H1 (cell line): ENCODE measurements around the gene MUC4. TPM values are rescaled to one million over a fixed set of nuclear protein-coding genes. Genes with fewer than 3 reads are reported as not detected.
A peak's percentile ranks its signal among the peaks of the same experiment; 100 is the strongest.

Experiments
- BACH1 ChIP-seq: IDR thresholded peaks from 2 replicates; pipeline ENCODE4 v1.6.1; 2012; ENCODE audit warnings: low read length, improper control_type of control experiment
- BCL11A ChIP-seq, 2 experiments: IDR thresholded peaks; one replicate each; pipeline ENCODE4 v1.6.1; 2011; ENCODE audit warnings: low read depth in 2 of 2, low read length in 2 of 2, mild to moderate bottlenecking in 2 of 2
- BRCA1 ChIP-seq: IDR thresholded peaks from 2 replicates; pipeline ENCODE4 v1.6.1; 2012; ENCODE audit warnings: low read depth, low read length, improper control_type of control experiment
- CEBPB ChIP-seq: IDR thresholded peaks from 2 replicates; pipeline ENCODE4 v1.6.1; 2012; ENCODE audit warnings: low read depth, low read length
- CHD2 ChIP-seq: IDR thresholded peaks from 2 replicates; pipeline ENCODE4 v1.6.1; 2012; ENCODE audit warnings: low read length, improper control_type of control experiment
- EGR1 ChIP-seq: IDR thresholded peaks from 2 replicates; pipeline ENCODE4 v1.6.1; 2011; ENCODE audit warnings: low read depth, low read length, borderline replicate concordance
- EP300 ChIP-seq, 2 experiments: IDR thresholded peaks; 1 replicate in 1 of 2; 2 replicates in 1 of 2; pipeline ENCODE4 v1.6.1; 2011 to 2012; ENCODE audit warnings: low read depth in 2 of 2, low read length in 2 of 2, mild to moderate bottlenecking in 2 of 2, borderline replicate concordance in 1 of 2, inconsistent platforms in 1 of 2, moderate library complexity in 1 of 2
- EZH2 ChIP-seq: fragments of 200-600 bp; sonication (generic); IDR thresholded peaks from 2 replicates; pipeline ENCODE4 v1.7.1; 2012; ENCODE audit warnings: low read depth, mild to moderate bottlenecking, moderate library complexity, low read length, inconsistent platforms; ENCODE audit not compliant: severe bottlenecking
- HDAC2 ChIP-seq, 2 experiments: fragments of 300-600 bp in 1 of 2; sonication (generic) in 1 of 2; IDR thresholded peaks; 2 replicates each; pipeline ENCODE4 v1.6.1; 2011 to 2012; ENCODE audit warnings: low read depth in 2 of 2, low read length in 2 of 2, mild to moderate bottlenecking in 2 of 2, moderate library complexity in 2 of 2, borderline replicate concordance in 1 of 2, inconsistent platforms in 1 of 2
- KDM4A ChIP-seq: IDR thresholded peaks from one replicate; pipeline ENCODE4 v1.7.1; 2012; ENCODE audit warnings: low read depth, mild to moderate bottlenecking, moderate library complexity, low read length, inconsistent platforms; ENCODE audit not compliant: severe bottlenecking
- NANOG ChIP-seq: IDR thresholded peaks from 2 replicates; pipeline ENCODE4 v1.6.1; 2011; ENCODE audit warnings: low read length, low read depth, mild to moderate bottlenecking, inconsistent platforms; ENCODE audit not compliant: insufficient read depth, poor library complexity, severe bottlenecking
- PHF8 ChIP-seq: fragments of 200-600 bp; sonication (generic); conservative IDR thresholded peaks from 2 replicates; pipeline ENCODE4 v1.7.1; 2012; ENCODE audit warnings: low read depth, mild to moderate bottlenecking, inconsistent platforms, low read length, moderate library complexity
- RFX5 ChIP-seq: IDR thresholded peaks from 2 replicates; pipeline ENCODE4 v1.6.1; 2011; ENCODE audit warnings: low read depth, low read length, improper control_type of control experiment, borderline replicate concordance
- SIX5 ChIP-seq: IDR thresholded peaks from 2 replicates; pipeline ENCODE4 v1.6.1; 2011; ENCODE audit warnings: mild to moderate bottlenecking, low read depth, low read length
- SP1 ChIP-seq: IDR thresholded peaks from 2 replicates; pipeline ENCODE4 v1.6.1; 2011; ENCODE audit warnings: low read depth, low read length
- SRF ChIP-seq: IDR thresholded peaks from 2 replicates; pipeline ENCODE4 v1.6.1; 2011; ENCODE audit warnings: mild to moderate bottlenecking, low read depth, low read length, moderate library complexity
- TAF1 ChIP-seq: IDR thresholded peaks from 2 replicates; pipeline ENCODE4 v1.6.1; 2011; ENCODE audit warnings: mild to moderate bottlenecking, low read depth, low read length
- TAF7 ChIP-seq: optimal IDR thresholded peaks from 2 replicates; pipeline ENCODE3; 2011; ENCODE audit warnings: low read depth, mild to moderate bottlenecking, inconsistent platforms, low read length, moderate library complexity, borderline replicate concordance
- TBP ChIP-seq: IDR thresholded peaks from 2 replicates; pipeline ENCODE4 v1.6.1; 2011; ENCODE audit warnings: low read depth, low read length, improper control_type of control experiment
- TCF12 ChIP-seq: IDR thresholded peaks from 2 replicates; pipeline ENCODE4 v1.6.1; 2011; ENCODE audit warnings: low read depth, mild to moderate bottlenecking, low read length
- YY1 ChIP-seq: IDR thresholded peaks from 2 replicates; pipeline ENCODE4 v1.6.1; 2011; ENCODE audit warnings: low read depth, mild to moderate bottlenecking, low read length
- polyA plus RNA-seq, 7 experiments: library from polyadenylated mRNA; depleted of rRNA in 3 of 7; stranded (reverse) in 5 of 7; unstranded in 2 of 7; fragments of >200 nt in 5 of 7; fragments of 200-250 nt in 2 of 7; gene quantifications; 1 replicate in 5 of 7; 2 replicates in 1 of 7; 4 replicates in 1 of 7; pipeline versions ENCODE4 v1.2.1 to v1.2.3, GENCODE V29; 2011 to 2013; ENCODE audit warnings: missing spikeins in 2 of 7, mixed read lengths in 2 of 7
- total RNA-seq: library from RNA; stranded (reverse); fragmentation: NEBNext Ultra II Directional; extraction: Animal tissue kit (Norgen Biotek cat#: 25700); gene quantifications from 2 replicates; pipeline ENCODE4 v1.2.1, GENCODE V29; 2021
- TF ChIP-seq, protein P1 (sequence below): IDR thresholded peaks from 2 replicates; pipeline ENCODE4 v1.6.1; 2012; ENCODE audit warnings: inconsistent platforms
- TF ChIP-seq, protein P2 (sequence below): IDR thresholded peaks from 2 replicates; pipeline ENCODE4 v1.6.1; 2012; ENCODE audit warnings: inconsistent platforms

Gene MUC4
- total and polyA plus RNA-seq, 2 of the 8 experiments (the other 6 are each of a cell fraction or from before 2014, with no cell fraction given) = 0.89 to 2.0 TPM

- TF ChIP-seq, protein P1, sequence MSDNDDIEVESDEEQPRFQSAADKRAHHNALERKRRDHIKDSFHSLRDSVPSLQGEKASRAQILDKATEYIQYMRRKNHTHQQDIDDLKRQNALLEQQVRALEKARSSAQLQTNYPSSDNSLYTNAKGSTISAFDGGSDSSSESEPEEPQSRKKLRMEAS = peak; percentile 74
- TF ChIP-seq PHF8 (0 out of 2 replicates have a peak, but pooled peaks have one; percentile 20), BRCA1 (no peak), TBP (peak; percentile 76; the same call in 1 of the 2 replicates), BACH1 (0 out of 2 replicates have a peak, but pooled peaks have one; percentile 4), RFX5 (no peak), EGR1 (0 out of 2 replicates have a peak, but pooled peaks have one; percentile 12), YY1 (peak; percentile 58), CEBPB (no peak), NANOG (peak; percentile 99), HDAC2 (IDR thresholded peaks at IDR 0.05; ENCODE audit: borderline replicate concordance in 1 of 2, low read depth in 2 of 2, low read length in 2 of 2) (peak; percentile 78 to 93; a peak in 3 of 4 replicates), BCL11A (IDR thresholded peaks at IDR 0.05; ENCODE audit: low read depth in 2 of 2, low read length in 2 of 2) (peak; percentile 39 to 76), SRF (no peak), EZH2 (no peak), SIX5 (no peak), KDM4A (no peak), TAF7 (peak; percentile 54), CHD2 (no peak), SP1 (peak; percentile 85), TCF12 (peak; percentile 78; the same call in 1 of the 2 replicates), TAF1 (peak; percentile 56), EP300 (IDR thresholded peaks at IDR 0.05; ENCODE audit: borderline replicate concordance in 1 of 2, low read depth in 2 of 2, low read length in 2 of 2) (peak in 1 of 2 experiments; percentile 87; a peak in 1 of 3 replicates)
- TF ChIP-seq, protein P2, sequence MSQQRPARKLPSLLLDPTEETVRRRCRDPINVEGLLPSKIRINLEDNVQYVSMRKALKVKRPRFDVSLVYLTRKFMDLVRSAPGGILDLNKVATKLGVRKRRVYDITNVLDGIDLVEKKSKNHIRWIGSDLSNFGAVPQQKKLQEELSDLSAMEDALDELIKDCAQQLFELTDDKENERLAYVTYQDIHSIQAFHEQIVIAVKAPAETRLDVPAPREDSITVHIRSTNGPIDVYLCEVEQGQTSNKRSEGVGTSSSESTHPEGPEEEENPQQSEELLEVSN = peak; percentile 64; the same call in 1 of the 2 replicates
Measured at GRCh38 chr3:195806211-195806915, 5.4 kb downstream of the MUC4 start (continued).
